Measurements from ENCODE around the gene PHLDB1.

DNA sequence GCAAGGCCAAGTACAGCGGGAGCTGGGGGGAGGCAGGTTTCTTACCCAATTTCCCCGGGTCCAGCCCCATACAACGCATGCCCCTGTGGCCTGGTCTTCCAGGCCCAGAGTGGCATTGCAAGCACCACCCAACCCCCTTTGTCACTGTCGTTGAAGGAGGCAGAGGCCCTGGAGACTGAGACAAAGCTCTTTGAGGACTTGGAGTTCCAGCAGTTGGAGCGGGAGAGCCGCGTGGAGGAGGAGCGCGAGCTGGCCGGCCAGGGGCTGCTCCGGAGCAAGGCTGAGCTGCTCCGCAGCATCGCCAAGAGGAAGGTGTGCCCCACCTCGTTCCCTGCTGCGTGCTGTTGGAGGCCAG lies 27.8 kb downstream of the PHLDB1 start:
- TF ChIP-seq, protein P1, sequence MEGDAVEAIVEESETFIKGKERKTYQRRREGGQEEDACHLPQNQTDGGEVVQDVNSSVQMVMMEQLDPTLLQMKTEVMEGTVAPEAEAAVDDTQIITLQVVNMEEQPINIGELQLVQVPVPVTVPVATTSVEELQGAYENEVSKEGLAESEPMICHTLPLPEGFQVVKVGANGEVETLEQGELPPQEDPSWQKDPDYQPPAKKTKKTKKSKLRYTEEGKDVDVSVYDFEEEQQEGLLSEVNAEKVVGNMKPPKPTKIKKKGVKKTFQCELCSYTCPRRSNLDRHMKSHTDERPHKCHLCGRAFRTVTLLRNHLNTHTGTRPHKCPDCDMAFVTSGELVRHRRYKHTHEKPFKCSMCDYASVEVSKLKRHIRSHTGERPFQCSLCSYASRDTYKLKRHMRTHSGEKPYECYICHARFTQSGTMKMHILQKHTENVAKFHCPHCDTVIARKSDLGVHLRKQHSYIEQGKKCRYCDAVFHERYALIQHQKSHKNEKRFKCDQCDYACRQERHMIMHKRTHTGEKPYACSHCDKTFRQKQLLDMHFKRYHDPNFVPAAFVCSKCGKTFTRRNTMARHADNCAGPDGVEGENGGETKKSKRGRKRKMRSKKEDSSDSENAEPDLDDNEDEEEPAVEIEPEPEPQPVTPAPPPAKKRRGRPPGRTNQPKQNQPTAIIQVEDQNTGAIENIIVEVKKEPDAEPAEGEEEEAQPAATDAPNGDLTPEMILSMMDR (IDR thresholded peaks at IDR 0.05; ENCODE audit: borderline replicate concordance, extremely low read depth, low read length, poor library complexity, severe bottlenecking), result no peak
- no peak for TF ChIP-seq EZH2 (IDR thresholded peaks at IDR 0.05; ENCODE audit: borderline replicate concordance, low read depth, low read length, severe bottlenecking)

Data from DND-41 (cell line).